HAP-1 (cell line): ENCODE data around the gene TRPV3.
"Not testable (repeated sequence)": the region's sequence is repeated elsewhere in the genome, so short reads cannot be mapped to it uniquely, and the experiment has no call there.

Source experiments
- DNase-seq, 2 experiments: peaks; one replicate each; pipeline ENCODE4 v3.0.0-alpha.2; 2016 to 2020; ENCODE audit warnings: low spot score in 2 of 2
- H3K27me3 ChIP-seq: fragments of 250-450 bp; sonication (Bioruptor Pico); 2 replicates; pipeline ENCODE4 v1.5.1; 2020; ENCODE audit warnings: low read depth, mild to moderate bottlenecking, moderate library complexity
- H3K36me3 ChIP-seq: fragments of 250-450 bp; sonication (Bioruptor Pico); replicated peaks from 2 replicates; pipeline ENCODE4 v1.5.1; 2020; ENCODE audit warnings: mild to moderate bottlenecking
- H3K4me1 ChIP-seq: fragments of 250-450 bp; sonication (Bioruptor Pico); 2 replicates; pipeline ENCODE4 v1.5.1; 2020; ENCODE audit warnings: mild to moderate bottlenecking
- H3K4me3 ChIP-seq: fragments of 250-450 bp; sonication (Bioruptor Pico); 2 replicates; pipeline ENCODE4 v1.5.1; 2020; ENCODE audit warnings: mild to moderate bottlenecking, moderate library complexity
- H3K9me3 ChIP-seq: fragments of 250-450 bp; sonication (Bioruptor Pico); 2 replicates; pipeline ENCODE4 v1.5.1; 2020; ENCODE audit warnings: mild to moderate bottlenecking, moderate library complexity
- in situ Hi-C: fragments of 300-500 bp; cut with MboI; formaldehyde crosslinking; loops from 3 replicates; pipeline ENCODE4 v1.14.3; 2020; ENCODE audit warnings: low sequenced_read_pairs, inconsistent platforms, mixed read lengths

The TRPV3 gene

DNA sequence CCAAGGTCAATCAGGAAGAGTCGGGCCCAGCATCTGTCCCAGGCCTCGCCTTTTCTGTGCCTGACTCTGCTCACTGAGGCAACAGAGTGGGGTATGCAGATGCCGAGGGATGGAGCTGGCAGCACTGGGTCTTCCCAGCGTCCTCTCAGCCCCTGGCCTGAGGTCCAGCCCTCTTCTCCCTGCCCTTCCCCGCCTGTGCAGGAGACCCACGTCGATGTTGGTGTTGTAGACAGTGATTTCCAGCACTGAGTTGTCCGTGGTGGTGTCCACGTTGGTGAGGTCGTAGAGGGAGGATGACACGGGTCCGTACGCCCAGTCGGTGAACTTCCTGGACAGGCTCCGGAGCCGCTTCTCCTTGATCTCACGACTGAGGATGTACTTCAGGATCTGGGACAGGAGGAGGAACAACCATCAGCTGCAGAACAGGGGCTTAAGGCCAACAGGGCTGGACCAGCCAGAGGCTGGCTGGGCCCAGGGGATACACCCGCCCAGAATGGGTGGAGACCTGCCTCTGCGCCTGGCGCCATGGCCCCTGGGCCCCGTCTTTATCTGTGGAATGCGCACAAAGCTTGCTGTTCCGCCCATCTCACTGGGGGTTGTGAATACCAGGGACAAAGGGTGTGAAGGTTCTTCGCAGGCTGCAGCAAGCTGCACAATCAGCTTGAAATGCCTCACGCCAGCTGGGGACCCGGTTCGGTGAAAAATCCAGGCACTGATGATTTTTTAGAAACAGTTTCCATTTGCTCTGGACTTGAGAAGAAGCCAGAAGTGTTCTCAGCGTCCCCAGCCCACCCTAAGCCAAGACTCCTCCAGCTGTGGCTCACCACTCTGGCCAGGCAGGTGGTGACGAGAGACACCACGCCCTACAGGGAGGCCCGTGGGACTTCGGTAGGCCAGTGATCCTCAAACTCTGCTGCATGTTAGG, 27.5 kb downstream of the TRPV3 start:
- Histone ChIP-seq H3K4me1 (peaks cover 6% of the 10 kb centered on the region), H3K27me3 (no peaks in the 10 kb centered on the region), H3K9me3 (no peaks in the 10 kb centered on the region), H3K4me3 (no peak overlapping the region), H3K36me3 (no peaks in the 10 kb centered on the region)
- peak; percentile 25 to 70 for DNase-seq
- in situ Hi-C loops: no loop called here

GRCh38 chr17:3528880-3529511, 28.6 kb downstream of the TRPV3 start:
- no peaks in the 10 kb centered on the region for H3K36me3 ChIP-seq
- in situ Hi-C loops: no loop called here
- DNase-seq: no peak
- no peaks in the 10 kb centered on the region for H3K27me3 ChIP-seq
- no peak overlapping the region for H3K4me3 ChIP-seq
- H3K4me1 ChIP-seq: peaks cover 6% of the 10 kb centered on the region
- H3K9me3 ChIP-seq: no peaks in the 10 kb centered on the region

- Histone ChIP-seq H3K36me3 (no peaks in the 10 kb centered on the region), H3K27me3 (no peaks in the 10 kb centered on the region), H3K4me1 (peaks cover 6% of the 10 kb centered on the region), H3K9me3 (no peaks in the 10 kb centered on the region), H3K4me3 (no peak overlapping the region)
- in situ Hi-C loops: no loop called here
- no peak for DNase-seq
Measured at GRCh38 chr17:3528403-3528851, 29.2 kb downstream of the TRPV3 start.

DNA sequence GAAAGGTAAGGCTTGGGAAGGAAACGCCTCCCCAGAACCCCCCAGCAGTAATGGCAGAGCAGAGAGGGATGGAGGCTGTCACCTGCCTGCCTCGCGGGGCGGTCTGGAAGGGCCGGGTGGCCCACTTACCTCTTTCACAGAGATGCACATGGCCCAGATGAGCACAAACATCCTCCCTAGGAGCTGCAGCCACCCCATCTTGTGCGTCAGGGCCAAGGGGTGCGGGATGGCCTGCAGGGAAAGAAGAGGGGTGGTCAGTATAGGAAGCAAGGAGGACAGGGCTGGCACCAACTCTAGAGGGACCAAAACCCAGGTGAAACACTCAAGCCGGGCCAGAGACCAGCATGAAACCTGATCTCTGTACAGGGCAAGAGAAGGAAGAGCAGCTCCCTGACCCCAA, 29.7 kb downstream of the TRPV3 start:
- in situ Hi-C loops: no loop called here
- H3K4me1 ChIP-seq: peaks cover 6% of the 10 kb centered on the region
- no peak for DNase-seq
- no peak overlapping the region for H3K4me3 ChIP-seq
- H3K27me3 ChIP-seq: no peaks in the 10 kb centered on the region
- no peaks in the 10 kb centered on the region for H3K36me3 ChIP-seq
- H3K9me3 ChIP-seq: no peaks in the 10 kb centered on the region

- Histone ChIP-seq H3K4me3 (no peak overlapping the region), H3K27me3 (no peaks in the 10 kb centered on the region), H3K9me3 (no peaks in the 10 kb centered on the region), H3K4me1 (peaks cover 6% of the 10 kb centered on the region), H3K36me3 (no peaks in the 10 kb centered on the region)
- in situ Hi-C loops: no loop called here
- no peak for DNase-seq
Measured at GRCh38 chr17:3527468-3527867, 30.1 kb downstream of the TRPV3 start.

GRCh38 chr17:3526971-3527370, 30.6 kb downstream of the TRPV3 start:
- Histone ChIP-seq H3K9me3 (no peaks in the 10 kb centered on the region), H3K27me3 (no peaks in the 10 kb centered on the region), H3K4me3 (no peak overlapping the region), H3K4me1 (peaks cover 6% of the 10 kb centered on the region), H3K36me3 (no peaks in the 10 kb centered on the region)
- no peak for DNase-seq
- in situ Hi-C loops: no loop called here

DNA sequence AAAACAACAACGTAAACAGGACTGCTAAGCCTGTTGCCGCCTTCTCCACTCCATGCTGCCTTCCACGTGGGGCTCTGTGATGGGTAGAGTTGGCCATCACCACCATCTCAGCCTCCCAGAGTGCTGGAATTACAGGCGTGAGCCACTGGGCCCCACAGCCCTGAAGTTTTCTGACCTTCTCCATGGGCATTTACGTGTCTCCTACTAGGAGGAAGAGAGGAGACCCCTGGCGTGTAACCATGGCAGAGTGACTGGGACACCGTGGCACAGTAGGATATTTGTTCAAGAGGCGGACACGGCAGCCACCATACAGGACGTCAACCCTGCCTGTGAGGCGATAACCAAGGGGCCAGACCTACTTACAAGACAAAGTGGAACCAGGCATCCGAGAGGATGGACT, 31.1 kb downstream of the TRPV3 start:
- no peak overlapping the region for H3K4me3 ChIP-seq
- DNase-seq: no peak
- H3K4me1 ChIP-seq: peaks cover 6% of the 10 kb centered on the region
- H3K9me3 ChIP-seq: no peaks in the 10 kb centered on the region
- H3K27me3 ChIP-seq: no peaks in the 10 kb centered on the region
- no peaks in the 10 kb centered on the region for H3K36me3 ChIP-seq
- in situ Hi-C loops: no loop called here

GRCh38 chr17:3524024-3524423, 33.6 kb downstream of the TRPV3 start:
- no peaks in the 10 kb centered on the region for H3K4me1 ChIP-seq
- H3K4me3 ChIP-seq: no peak overlapping the region
- H3K36me3 ChIP-seq: no peaks in the 10 kb centered on the region
- H3K27me3 ChIP-seq: no peaks in the 10 kb centered on the region
- H3K9me3 ChIP-seq: no peaks in the 10 kb centered on the region
- DNase-seq: no peak
- in situ Hi-C loops: no loop called here

DNA sequence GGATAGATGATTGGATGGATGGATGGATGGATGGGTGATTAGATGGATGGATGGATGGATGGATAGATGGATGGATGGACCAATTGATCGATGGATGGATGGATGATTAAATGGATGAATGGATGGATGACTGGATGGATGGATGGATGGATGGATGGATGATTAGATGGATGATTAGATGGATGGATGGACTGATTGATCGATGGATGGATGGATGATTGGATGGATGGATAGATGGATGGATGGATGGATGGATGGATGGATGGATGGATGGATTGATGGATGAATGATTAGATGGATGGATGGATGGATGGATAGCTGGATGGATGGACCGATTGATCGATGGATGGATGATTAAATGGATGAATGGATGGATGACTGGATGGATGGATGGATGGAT, 38.1 kb downstream of the TRPV3 start:
- in situ Hi-C loops: loop anchor here (5.0 to 10.0 kb wide), 2 partner anchors 37 to 65 kb away; no protein-coding TSS in a partner anchor
- not testable (repeated sequence) for H3K9me3 ChIP-seq, H3K4me1 ChIP-seq

GRCh38 chr17:3514873-3515272, 42.7 kb downstream of the TRPV3 start:
- Histone ChIP-seq H3K4me1 (no peaks in the 10 kb centered on the region; the same call in 1 of the 2 replicates), H3K27me3 (no peaks in the 10 kb centered on the region), H3K36me3 (no peaks in the 10 kb centered on the region), H3K9me3 (no peaks in the 10 kb centered on the region), H3K4me3 (no peak overlapping the region)
- DNase-seq: no peak
- in situ Hi-C loops: loop anchor here (5.0 to 10.0 kb wide), 2 partner anchors 33 to 60 kb away; no protein-coding TSS in a partner anchor

More for the DNA sequence above, 38.1 kb downstream of the TRPV3 start:
- H3K27me3 ChIP-seq, H3K4me3 ChIP-seq, H3K36me3 ChIP-seq, DNase-seq: not testable (repeated sequence)

GRCh38 chr17:3514167-3514566, 43.4 kb downstream of the TRPV3 start:
- H3K9me3 ChIP-seq, DNase-seq, H3K36me3 ChIP-seq, H3K27me3 ChIP-seq, H3K4me3 ChIP-seq, H3K4me1 ChIP-seq: not testable (repeated sequence)
- in situ Hi-C loops: loop anchor here (10.0 kb wide), 1 partner anchor 59 kb away; no protein-coding TSS in a partner anchor

DNA sequence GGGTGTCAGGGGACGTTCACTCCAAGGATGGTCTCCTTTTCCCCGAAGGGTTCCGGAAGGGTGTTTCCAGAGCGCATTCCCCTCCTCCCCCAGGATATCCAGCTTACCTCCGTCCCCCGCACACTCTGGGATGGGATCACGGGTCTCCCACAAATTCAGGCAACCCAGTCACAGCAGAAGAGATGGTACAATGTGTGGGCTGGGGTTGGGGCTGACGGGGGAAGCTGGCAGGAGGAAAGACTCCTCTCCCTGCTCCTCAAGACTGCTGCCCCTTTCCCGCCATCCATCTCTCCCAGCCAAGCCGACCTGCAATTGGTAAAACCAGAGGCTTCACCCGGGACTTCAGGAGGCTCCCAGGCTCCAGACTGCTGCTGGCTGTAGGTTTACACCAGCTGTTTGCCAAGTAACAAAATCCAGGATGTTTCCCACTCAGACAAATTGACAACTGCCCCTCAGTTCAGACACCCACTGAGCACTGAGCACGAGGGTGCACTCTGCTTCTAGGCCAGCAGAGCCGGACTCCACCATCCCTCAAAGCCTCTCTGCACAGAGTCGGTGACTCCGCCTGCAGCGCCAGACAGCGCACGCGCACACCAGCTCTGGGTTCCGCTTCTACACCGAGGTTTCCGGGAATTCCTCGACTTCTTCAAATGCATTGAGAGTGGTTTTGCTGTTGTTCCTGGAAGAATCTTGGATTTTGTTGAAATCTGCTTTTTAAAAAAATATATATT, 44.1 kb downstream of the TRPV3 start:
- Histone ChIP-seq H3K9me3 (no peaks in the 10 kb centered on the region), H3K4me3 (no peak overlapping the region), H3K27me3 (no peaks in the 10 kb centered on the region), H3K36me3 (no peaks in the 10 kb centered on the region), H3K4me1 (no peaks in the 10 kb centered on the region; the same call in 1 of the 2 replicates)
- in situ Hi-C loops: loop anchor here (10.0 kb wide), 1 partner anchor 59 kb away; no protein-coding TSS in a partner anchor
- no peak for DNase-seq

- in situ Hi-C loops: loop anchor here (10.0 kb wide), 1 partner anchor 58 kb away; no protein-coding TSS in a partner anchor
- Histone ChIP-seq H3K36me3 (no peaks in the 10 kb centered on the region), H3K4me1 (no peaks in the 10 kb centered on the region; the same call in 1 of the 2 replicates), H3K27me3 (no peaks in the 10 kb centered on the region), H3K9me3 (no peaks in the 10 kb centered on the region), H3K4me3 (no peak overlapping the region)
- DNase-seq: peak; percentile 7 to 51
Measured at GRCh38 chr17:3512505-3513171, 45.0 kb downstream of the TRPV3 start.
